Immature natural killer cell (primary cell): ENCODE measurements around the gene ASB16. TPM values are rescaled to one million over a fixed set of nuclear protein-coding genes. Genes with fewer than 3 reads are reported as not detected.

Experiments
- DNase-seq, 3 donors: peaks; one replicate each; pipeline ENCODE4 v3.0.0; 2022; ENCODE audit warnings: mixed read lengths in 1 of 3
- H3K27ac Mint-ChIP-seq, 6 donors: one replicate each; pipeline ENCODE4 v1.8.0; 2020; ENCODE audit warnings: mixed read lengths in 6 of 6, mild to moderate bottlenecking in 5 of 6, inconsistent platforms in 4 of 6, moderate library complexity in 3 of 6
- H3K27me3 Mint-ChIP-seq, 3 donors: one replicate each; pipeline ENCODE4 v1.8.0; 2020 to 2021; ENCODE audit warnings: low read depth in 3 of 3, mild to moderate bottlenecking in 3 of 3, mixed read lengths in 3 of 3, moderate library complexity in 3 of 3, inconsistent platforms in 1 of 3
- H3K36me3 Mint-ChIP-seq, 3 donors: one replicate each; pipeline ENCODE4 v1.8.0; 2020; ENCODE audit warnings: mixed read lengths in 3 of 3, inconsistent platforms in 2 of 3, mild to moderate bottlenecking in 2 of 3
- H3K4me1 Mint-ChIP-seq, 2 donors: one replicate each; pipeline ENCODE4 v1.8.0; 2020; ENCODE audit warnings: inconsistent platforms in 2 of 2, mild to moderate bottlenecking in 2 of 2, mixed read lengths in 2 of 2, moderate library complexity in 1 of 2
- H3K4me3 Mint-ChIP-seq, 5 donors: one replicate each; pipeline ENCODE4 v1.8.0; 2020; ENCODE audit warnings: mild to moderate bottlenecking in 5 of 5, mixed read lengths in 5 of 5, inconsistent platforms in 3 of 5, moderate library complexity in 3 of 5
- H3K9me3 Mint-ChIP-seq, 6 donors: one replicate each; pipeline ENCODE4 v1.8.0; 2020; ENCODE audit warnings: mild to moderate bottlenecking in 6 of 6, mixed read lengths in 6 of 6, inconsistent platforms in 4 of 6, moderate library complexity in 3 of 6
- polyA plus RNA-seq, 3 donors: library from polyadenylated mRNA; unstranded; fragments of 300-500 nt; fragmentation: Illumina TruSeq; gene quantifications; one replicate each; pipeline ENCODE4 v1.2.3, GENCODE V29; 2021

Gene ASB16
- polyA plus RNA-seq, 3 donors from 2014 or later, result 0.27 TPM; not detected in 2

GRCh38 chr17:44213403-44214229 is 43.1 kb downstream of the ASB16 start:
- Mint-ChIP-seq H3K4me1 (peaks cover 39 to 40% of the 10 kb centered on the region in 2 donors), H3K27me3 (peaks cover 3 to 23% (median 15%) of the 10 kb centered on the region in 3 donors), H3K4me3 (no peak overlapping the region), H3K9me3 (no peaks in the 10 kb centered on the region), H3K36me3 (peaks cover 4 to 26% (median 13%) of the 10 kb centered on the region in 3 donors), H3K27ac (peak overlapping the region in 3 of 6 donors; percentile 23 to 76 (median 24))
- no peak for DNase-seq

DNA sequence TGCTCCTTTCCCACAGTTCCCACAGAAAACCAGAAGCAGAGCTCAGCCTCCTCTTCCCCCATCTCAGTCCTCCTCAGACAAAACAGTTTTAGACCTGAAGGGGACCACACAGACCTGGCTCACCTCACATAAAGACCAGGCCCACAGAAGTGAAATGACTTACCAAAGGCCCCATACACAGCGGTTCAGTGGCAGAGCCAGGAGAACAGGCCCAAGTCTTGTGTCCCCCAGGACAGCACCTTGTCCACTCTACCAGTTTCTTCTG is 43.7 kb downstream of the ASB16 start:
- Mint-ChIP-seq H3K9me3 (no peaks in the 10 kb centered on the region), H3K27ac (peak overlapping the region in 1 of 6 donors; percentile 14), H3K4me3 (no peak overlapping the region), H3K36me3 (peaks cover 4 to 24% (median 11%) of the 10 kb centered on the region in 3 donors), H3K4me1 (peaks cover 39% of the 10 kb centered on the region in 2 donors), H3K27me3 (peaks cover 3 to 23% (median 15%) of the 10 kb centered on the region in 3 donors)
- no peak for DNase-seq

- peaks cover 3 to 20% (median 15%) of the 10 kb centered on the region in 3 donors for H3K27me3 Mint-ChIP-seq
- peaks cover 36 to 38% of the 10 kb centered on the region in 2 donors for H3K4me1 Mint-ChIP-seq
- H3K36me3 Mint-ChIP-seq, result peaks cover 4 to 24% (median 11%) of the 10 kb centered on the region in 3 donors
- H3K27ac Mint-ChIP-seq, result peak overlapping the region in 2 of 6 donors; percentile 19 to 67
- no peak for DNase-seq
- no peaks in the 10 kb centered on the region for H3K9me3 Mint-ChIP-seq
- no peak overlapping the region for H3K4me3 Mint-ChIP-seq
These were observed 44.4 kb downstream of the ASB16 start for GRCh38 chr17:44214896-44215295.

DNA sequence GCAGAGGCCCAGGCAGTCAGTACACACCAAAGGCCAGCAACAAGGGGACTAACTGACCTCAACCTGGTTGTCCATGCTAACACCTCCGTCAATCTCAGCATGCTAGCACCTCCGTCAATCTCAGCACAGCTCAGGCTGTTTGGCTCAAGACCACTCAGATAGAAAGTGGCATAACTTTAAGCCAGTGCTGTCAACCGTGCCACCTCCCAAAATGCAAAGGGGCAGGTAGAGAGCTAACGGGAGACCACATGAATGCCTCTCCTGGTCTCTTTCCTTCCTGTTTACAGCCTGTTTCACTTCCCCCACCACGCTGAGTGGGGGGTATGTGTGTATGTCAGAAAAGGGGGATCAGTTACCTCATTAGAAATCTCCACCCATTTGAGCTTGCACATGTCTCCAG is 45.7 kb downstream of the ASB16 start:
- Mint-ChIP-seq H3K4me3 (no peak overlapping the region), H3K4me1 (peaks cover 31 to 34% of the 10 kb centered on the region in 2 donors), H3K36me3 (peaks cover 4 to 22% (median 11%) of the 10 kb centered on the region in 3 donors), H3K27ac (peak overlapping the region in 2 of 6 donors; percentile 31 to 48), H3K27me3 (peaks cover 8 to 23% (median 20%) of the 10 kb centered on the region in 3 donors), H3K9me3 (no peaks in the 10 kb centered on the region)
- DNase-seq, result no peak

DNA sequence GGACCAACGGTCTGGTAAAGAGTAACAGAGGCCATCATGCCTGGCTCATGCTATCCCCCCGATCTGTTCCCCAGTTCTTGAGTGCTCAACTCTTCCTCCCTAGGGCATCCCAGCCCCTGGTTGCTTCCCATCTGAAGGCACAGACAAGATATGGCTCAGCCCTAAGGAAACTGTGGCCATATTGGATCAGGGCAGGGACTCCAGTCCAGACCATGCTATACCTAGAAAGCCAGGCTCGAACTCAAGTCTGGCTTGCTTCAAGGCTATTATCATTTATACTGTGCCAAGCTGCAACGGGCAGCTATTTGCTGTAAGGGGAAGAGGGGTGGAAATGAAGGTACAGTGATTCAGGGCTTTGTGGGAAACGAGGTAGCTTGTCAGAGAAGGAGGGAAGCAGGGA is 46.2 kb downstream of the ASB16 start:
- Mint-ChIP-seq H3K9me3 (no peaks in the 10 kb centered on the region), H3K4me1 (peaks cover 31 to 37% of the 10 kb centered on the region in 2 donors), H3K27me3 (peaks cover 12 to 24% (median 23%) of the 10 kb centered on the region in 3 donors), H3K36me3 (peaks cover 4 to 22% (median 11%) of the 10 kb centered on the region in 3 donors), H3K27ac (peak overlapping the region in 5 of 6 donors; percentile 48 to 77 (median 65)), H3K4me3 (peak overlapping the region; percentile 54 to 76 (median 54))
- DNase-seq, result no peak

- Mint-ChIP-seq H3K9me3 (no peaks in the 10 kb centered on the region), H3K4me1 (peaks cover 39 to 49% of the 10 kb centered on the region in 2 donors), H3K4me3 (peak overlapping the region; percentile 65 to 76 (median 74)), H3K27ac (peak overlapping the region; percentile 68 to 89 (median 81)), H3K36me3 (peaks cover 4 to 22% (median 11%) of the 10 kb centered on the region in 3 donors), H3K27me3 (peaks cover 12 to 26% (median 25%) of the 10 kb centered on the region in 3 donors)
- DNase-seq, result no peak
These were observed 47.3 kb downstream of the ASB16 start for GRCh38 chr17:44217738-44218343.

DNA sequence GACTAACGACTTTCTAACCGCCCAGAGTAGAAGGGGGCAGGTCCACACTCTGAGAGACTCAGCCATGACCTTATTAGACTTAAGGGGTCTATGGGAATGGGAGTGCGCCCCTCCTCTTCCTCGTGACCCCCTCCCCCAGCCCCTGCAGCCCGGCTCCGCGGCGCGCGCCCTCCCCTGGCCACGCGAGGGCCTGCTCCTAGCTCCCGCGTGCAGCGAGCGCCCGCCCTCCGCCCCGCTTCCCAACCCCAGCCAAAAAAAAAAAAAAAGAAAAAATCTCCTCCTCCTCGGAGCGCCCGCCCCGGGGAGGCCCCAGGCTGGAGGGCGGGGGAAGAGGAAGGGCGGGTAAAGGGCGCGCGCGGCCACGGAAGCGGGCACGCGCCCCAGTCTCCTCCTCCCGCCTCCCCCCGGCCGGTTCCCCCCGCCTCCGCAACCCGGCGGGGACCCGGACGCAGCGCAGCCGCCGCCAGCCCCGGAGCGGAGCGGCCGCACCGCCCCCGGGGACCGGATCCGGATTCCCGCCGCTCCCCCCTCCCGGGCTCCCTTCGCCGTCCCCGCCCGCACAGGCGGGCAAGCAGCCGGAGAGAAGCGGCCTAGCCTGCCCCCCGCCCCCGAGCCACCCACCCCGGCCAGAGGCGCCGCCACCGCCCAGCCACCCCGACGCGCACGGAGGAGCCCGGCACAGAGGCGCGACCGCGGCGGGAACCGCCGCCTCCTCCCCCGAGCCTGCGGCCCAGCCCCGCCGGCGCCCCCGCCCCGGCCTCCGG is 48.0 kb downstream of the ASB16 start:
- no peaks in the 10 kb centered on the region for H3K9me3 Mint-ChIP-seq
- peaks cover 12 to 25% (median 21%) of the 10 kb centered on the region in 3 donors for H3K27me3 Mint-ChIP-seq
- peaks cover 4 to 21% (median 11%) of the 10 kb centered on the region in 3 donors for H3K36me3 Mint-ChIP-seq
- peak overlapping the region; percentile 65 to 76 (median 74) for H3K4me3 Mint-ChIP-seq
- peak; percentile 88 to 89 (median 89) for DNase-seq
- H3K4me1 Mint-ChIP-seq, result peaks cover 40 to 50% of the 10 kb centered on the region in 2 donors
- H3K27ac Mint-ChIP-seq, result peak overlapping the region; percentile 68 to 89 (median 78)

GRCh38 chr17:44219108-44219615 is 48.7 kb downstream of the ASB16 start:
- DNase-seq, result peak; percentile 75 to 81 (median 79)
- Mint-ChIP-seq H3K9me3 (no peaks in the 10 kb centered on the region), H3K27ac (no peak overlapping the region), H3K27me3 (peaks cover 12 to 25% (median 20%) of the 10 kb centered on the region in 3 donors), H3K36me3 (peaks cover 4 to 15% (median 6%) of the 10 kb centered on the region in 3 donors), H3K4me1 (peaks cover 37 to 44% of the 10 kb centered on the region in 2 donors), H3K4me3 (peak overlapping the region in 2 of 5 donors; percentile 24 to 50)

DNA sequence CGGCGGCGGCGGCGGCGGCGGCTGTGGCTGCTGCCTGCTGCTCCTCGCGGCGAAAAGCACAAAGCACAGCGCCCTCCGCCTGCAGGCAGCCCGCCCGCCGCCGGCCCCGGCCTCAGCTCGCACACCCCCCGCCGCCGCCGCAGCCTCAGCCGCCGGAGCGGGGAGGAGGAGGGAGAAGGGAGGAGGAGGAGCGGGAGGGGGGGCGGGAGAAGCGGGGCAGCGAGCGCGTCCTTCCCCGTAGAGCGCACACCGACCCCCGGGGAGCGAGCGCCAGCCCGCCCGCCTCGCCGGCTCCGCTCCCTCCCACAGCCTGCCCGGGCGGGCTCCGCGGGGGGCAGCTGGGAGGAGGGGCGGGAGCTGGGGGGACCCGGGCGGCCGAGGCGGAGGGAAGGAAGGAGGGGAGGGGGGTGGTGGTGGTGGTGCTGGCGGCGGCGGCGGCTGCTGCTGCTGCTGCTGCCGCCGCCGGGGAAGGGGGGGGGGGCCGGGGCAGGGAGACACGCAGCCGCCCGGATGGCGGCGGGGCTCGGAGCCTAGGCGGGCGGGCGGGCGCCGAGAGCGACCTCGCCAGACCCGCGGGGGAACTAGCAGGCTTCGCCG is 49.2 kb downstream of the ASB16 start, which contains the start of gene UBTF:
Gene UBTF (minus strand): TSS at position 60 of the 597 bp plus-strand sequence. CDS start 1,446 bp downstream, outside the sequence.
- DNase-seq, result peak; percentile 71 to 82 (median 80)
- H3K27ac Mint-ChIP-seq, result peak within 1 kb of the TSS; percentile 86 to 92 (median 88)
- H3K4me1 Mint-ChIP-seq, result peaks cover 35 to 39% of the 10 kb centered on the region in 2 donors

GRCh38 chr17:44220213-44221083 is 49.9 kb downstream of the ASB16 start:
- Mint-ChIP-seq H3K9me3 (no peaks in the 10 kb centered on the region), H3K4me1 (peaks cover 33 to 39% of the 10 kb centered on the region in 2 donors), H3K4me3 (peak overlapping the region; percentile 90 to 98 (median 91)), H3K27ac (peak overlapping the region; percentile 87 to 96 (median 90)), H3K36me3 (peaks cover 0 to 5% (median 0%) of the 10 kb centered on the region in 3 donors), H3K27me3 (peaks cover 12 to 23% (median 20%) of the 10 kb centered on the region in 3 donors)
- peak; percentile 57 to 63 (median 62) for DNase-seq

More for the DNA sequence above, 49.2 kb downstream of the ASB16 start, which contains the start of gene UBTF:
- peak within 1 kb of the TSS; percentile 88 to 92 (median 90) for H3K4me3 Mint-ChIP-seq
- H3K36me3 Mint-ChIP-seq, result peaks cover 4 to 11% (median 5%) of the 10 kb centered on the region in 3 donors
- H3K9me3 Mint-ChIP-seq, result no peaks in the 10 kb centered on the region
- H3K27me3 Mint-ChIP-seq, result peaks cover 12 to 24% (median 20%) of the 10 kb centered on the region in 3 donors

GRCh38 chr17:44221084-44221861 is 50.8 kb downstream of the ASB16 start:
- peak; percentile 72 for DNase-seq
- H3K9me3 Mint-ChIP-seq, result no peaks in the 10 kb centered on the region
- H3K36me3 Mint-ChIP-seq, result peaks cover 0 to 5% (median 0%) of the 10 kb centered on the region in 3 donors
- peak overlapping the region; percentile 90 to 98 (median 91) for H3K4me3 Mint-ChIP-seq
- H3K4me1 Mint-ChIP-seq, result peaks cover 33 to 34% of the 10 kb centered on the region in 2 donors
- peak overlapping the region; percentile 89 to 96 (median 91) for H3K27ac Mint-ChIP-seq
- H3K27me3 Mint-ChIP-seq, result peaks cover 10 to 23% (median 20%) of the 10 kb centered on the region in 3 donors
